ES-I3 (cell line): ENCODE results near the gene RASL12.
"Not testable (repeated sequence)": the region's sequence is repeated elsewhere in the genome, so short reads cannot be mapped to it uniquely, and the experiment has no call there.

Source experiments
- H3K36me3 ChIP-seq: 2 replicates; pipeline ENCODE4 v1.6.1; 2013; ENCODE audit warnings: mild to moderate bottlenecking, low read length, control low read depth, moderate library complexity; ENCODE audit not compliant: insufficient read depth
- H3K4me1 ChIP-seq: 2 replicates; pipeline ENCODE4 v1.6.1; 2013; ENCODE audit warnings: mild to moderate bottlenecking, control low read depth, low read length; ENCODE audit not compliant: insufficient read depth
- H3K9ac ChIP-seq: 2 replicates; pipeline ENCODE4 v1.6.1; 2013; ENCODE audit warnings: low read depth, mild to moderate bottlenecking, low read length, moderate library complexity
- H3K9me3 ChIP-seq: 2 replicates; pipeline ENCODE4 v1.6.1; 2013; ENCODE audit warnings: mild to moderate bottlenecking, low read length, moderate library complexity; ENCODE audit not compliant: control insufficient read depth, insufficient read depth

RASL12 gene

GRCh38 chr15:65044218-65044617 lies 23.6 kb downstream of the RASL12 start:
- not testable (repeated sequence) for H3K36me3 ChIP-seq, H3K9ac ChIP-seq, H3K9me3 ChIP-seq, H3K4me1 ChIP-seq

GRCh38 chr15:65042776-65043327 lies 24.9 kb downstream of the RASL12 start:
- Histone ChIP-seq H3K36me3 (no peaks in the 10 kb centered on the region), H3K4me1 (peaks cover 3% of the 10 kb centered on the region; the same call in 1 of the 2 replicates), H3K9ac (no peak overlapping the region), H3K9me3 (no peaks in the 10 kb centered on the region)

GRCh38 chr15:65041787-65042186 lies 26.0 kb downstream of the RASL12 start:
- H3K9ac ChIP-seq: no peak overlapping the region
- H3K9me3 ChIP-seq: no peaks in the 10 kb centered on the region
- peaks cover 3% of the 10 kb centered on the region; the same call in 1 of the 2 replicates for H3K4me1 ChIP-seq
- H3K36me3 ChIP-seq: no peaks in the 10 kb centered on the region

- Histone ChIP-seq H3K9me3 (no peaks in the 10 kb centered on the region), H3K9ac (no peak overlapping the region), H3K36me3 (no peaks in the 10 kb centered on the region), H3K4me1 (peaks cover 3% of the 10 kb centered on the region; the same call in 1 of the 2 replicates)
Observed at GRCh38 chr15:65040461-65040860, 27.3 kb downstream of the RASL12 start.

- Histone ChIP-seq H3K36me3 (no peaks in the 10 kb centered on the region), H3K9ac (no peak overlapping the region), H3K4me1 (no peaks in the 10 kb centered on the region), H3K9me3 (no peaks in the 10 kb centered on the region)
Observed at GRCh38 chr15:65038836-65039235, 29.0 kb downstream of the RASL12 start.

- H3K9me3 ChIP-seq: no peaks in the 10 kb centered on the region
- no peaks in the 10 kb centered on the region for H3K36me3 ChIP-seq
- no peak overlapping the region for H3K9ac ChIP-seq
- H3K4me1 ChIP-seq: peaks cover 2% of the 10 kb centered on the region
Observed at GRCh38 chr15:65038428-65038827, 29.4 kb downstream of the RASL12 start.

GRCh38 chr15:65037309-65037708 lies 30.5 kb downstream of the RASL12 start:
- no peaks in the 10 kb centered on the region for H3K9me3 ChIP-seq
- peaks cover 6% of the 10 kb centered on the region for H3K4me1 ChIP-seq
- H3K9ac ChIP-seq: no peak overlapping the region
- no peaks in the 10 kb centered on the region for H3K36me3 ChIP-seq

- H3K4me1 ChIP-seq: peaks cover 6% of the 10 kb centered on the region
- H3K9me3 ChIP-seq: no peaks in the 10 kb centered on the region
- no peaks in the 10 kb centered on the region for H3K36me3 ChIP-seq
- H3K9ac ChIP-seq: no peak overlapping the region
Observed at GRCh38 chr15:65034719-65035118, 33.1 kb downstream of the RASL12 start.

GRCh38 chr15:65033659-65034269 lies 34.0 kb downstream of the RASL12 start:
- Histone ChIP-seq H3K4me1 (peaks cover 6% of the 10 kb centered on the region), H3K9ac (no peak overlapping the region), H3K36me3 (no peaks in the 10 kb centered on the region), H3K9me3 (no peaks in the 10 kb centered on the region)

GRCh38 chr15:65032801-65033537 lies 34.8 kb downstream of the RASL12 start:
- Histone ChIP-seq H3K36me3 (no peaks in the 10 kb centered on the region), H3K9me3 (no peaks in the 10 kb centered on the region), H3K9ac (no peak overlapping the region), H3K4me1 (peaks cover 10% of the 10 kb centered on the region)

- H3K36me3 ChIP-seq: no peaks in the 10 kb centered on the region; the same call in 1 of the 2 replicates
- H3K9ac ChIP-seq: peak overlapping the region; percentile 83; the same call in 1 of the 2 replicates
- H3K4me1 ChIP-seq: peaks cover 10% of the 10 kb centered on the region
- H3K9me3 ChIP-seq: no peaks in the 10 kb centered on the region
Observed at GRCh38 chr15:65029736-65030208, 38.0 kb downstream of the RASL12 start.

- Histone ChIP-seq H3K9ac (peak within 1 kb of the TSS; percentile 83), H3K36me3 (peaks cover 3% of the 10 kb centered on the region; the same call in 1 of the 2 replicates), H3K9me3 (no peaks in the 10 kb centered on the region), H3K4me1 (peaks cover 10% of the 10 kb centered on the region)
Observed at GRCh38 chr15:65028921-65029735, 38.7 kb downstream of the RASL12 start, which contains the start of gene MTFMT. MTFMT (minus strand) TSS chr15:65029639; CDS start chr15:65029613, 26 bp downstream.

GRCh38 chr15:65028338-65028737 lies 39.5 kb downstream of the RASL12 start:
- H3K9ac ChIP-seq: peak overlapping the region; percentile 83; the same call in 1 of the 2 replicates
- peaks cover 3% of the 10 kb centered on the region; the same call in 1 of the 2 replicates for H3K36me3 ChIP-seq
- peaks cover 7% of the 10 kb centered on the region for H3K4me1 ChIP-seq
- H3K9me3 ChIP-seq: no peaks in the 10 kb centered on the region

GRCh38 chr15:65027593-65027992 lies 40.2 kb downstream of the RASL12 start:
- H3K4me1 ChIP-seq: 0 out of 2 replicates have a peak, but pooled peaks cover 4% of the 10 kb centered on the region
- no peaks in the 10 kb centered on the region for H3K9me3 ChIP-seq
- H3K9ac ChIP-seq: no peak overlapping the region
- H3K36me3 ChIP-seq: peaks cover 3% of the 10 kb centered on the region; the same call in 1 of the 2 replicates
